K562 (cell line): ENCODE measurements around the gene TMEM179. TPM values are rescaled to one million over a fixed set of nuclear protein-coding genes. Genes with fewer than 3 reads are reported as not detected.

ENCODE experiments used
- ATAC-seq: fragments of 200-7000 bp; cut with Tn5 transposase; 3 replicates; pipeline ENCODE4 v1.9.1; 2020; ENCODE audit warnings: moderate library complexity
- BruUV-seq: library from RNA; stranded (reverse); fragments of 400-500 nt; replicated peaks from 2 replicates; lab custom pipeline; 2021; lab: Mats Ljungman, UMichigan
- CTCF ChIA-PET: fragments of 300-600 bp; formaldehyde crosslinking; extraction: SDS; loops from one replicate; lab custom pipeline; 2021; ENCODE audit warnings: low intra/inter-chr PET ratio; lab: Yijun Ruan, JAX
- POLR2A ChIA-PET: fragments of 300-600, 350-650 bp; sonication (Branson Sonifier 250); formaldehyde crosslinking; extraction: SDS; loops from one replicate; lab custom pipeline; 2021; ENCODE audit warnings: antibody characterized with exemption, inconsistent platforms; lab: Yijun Ruan, JAX
- DNase-seq, 4 experiments: peaks; one replicate each; pipeline versions ENCODE4 v3.0.0 to v3.0.0-alpha.2; 2011 to 2018; ENCODE audit warnings: low spot score in 3 of 4, mixed read lengths in 3 of 4; ENCODE audit errors: extremely low read depth in 1 of 4
- FAIRE-seq: peaks from 2 replicates; lab custom pipeline; 2011; peaks lifted over from hg19 to GRCh38; lab: Jason Lieb, UNC
- H2AFZ ChIP-seq: 2 replicates; pipeline ENCODE4 v1.6.0; 2011; ENCODE audit warnings: low read depth, low read length, control low read depth, inconsistent platforms
- H3K27ac ChIP-seq: fragments of 200-600 bp; 3 replicates; pipeline ENCODE4 v1.8.0; 2011; ENCODE audit warnings: low read depth, mild to moderate bottlenecking, control low read depth, inconsistent platforms, low read length, moderate library complexity, mixed read lengths; ENCODE audit errors: extremely low read depth
- H3K27me3 ChIP-seq, 2 experiments: fragments of 300-600 bp in 1 of 2; 2 replicates in 1 of 2; 3 replicates in 1 of 2; pipeline versions ENCODE4 v1.6.0 to v1.8.0; 2011; ENCODE audit warnings: inconsistent platforms in 2 of 2, low read length in 2 of 2, mild to moderate bottlenecking in 1 of 2, mixed read lengths in 1 of 2, moderate library complexity in 1 of 2; ENCODE audit not compliant: control insufficient read depth in 2 of 2, insufficient read depth in 2 of 2
- H3K36me3 ChIP-seq: fragments of 300-600 bp; 3 replicates; pipeline ENCODE4 v1.8.0; 2011; ENCODE audit warnings: mild to moderate bottlenecking, low read length, inconsistent platforms; ENCODE audit not compliant: control insufficient read depth, insufficient read depth
- H3K4me1 ChIP-seq, 2 experiments: fragments of 200-600 bp in 1 of 2; replicated peaks in 1 of 2; 2 replicates in 1 of 2; 3 replicates in 1 of 2; pipeline versions ENCODE4 v1.5.1 to v1.8.0; 2011; ENCODE audit warnings: inconsistent platforms in 2 of 2, low read length in 2 of 2, mild to moderate bottlenecking in 1 of 2, mixed read lengths in 1 of 2, moderate library complexity in 1 of 2; ENCODE audit not compliant: control insufficient read depth in 2 of 2, insufficient read depth in 2 of 2
- H3K4me2 ChIP-seq: 2 replicates; pipeline ENCODE4 v1.6.1; 2011; ENCODE audit warnings: low read length, control low read depth, inconsistent platforms, mixed read lengths; ENCODE audit not compliant: insufficient read depth
- H3K4me3 ChIP-seq: fragments of 200-600 bp; sonication (generic), shearing (Covaris generic); 2 replicates; pipeline ENCODE4 v1.5.1; 2016; ENCODE audit warnings: control low read depth, inconsistent platforms
- H3K79me2 ChIP-seq: fragments of 200-600 bp; 3 replicates; pipeline ENCODE4 v1.8.0; 2011; ENCODE audit warnings: low read length, inconsistent platforms; ENCODE audit not compliant: control insufficient read depth, insufficient read depth
- H3K9ac ChIP-seq, 2 experiments: 2 replicates each; pipeline versions ENCODE4 v1.6.0 to v1.6.1; 2011; ENCODE audit warnings: low read depth in 2 of 2, low read length in 2 of 2, control low read depth in 1 of 2, inconsistent platforms in 1 of 2, mild to moderate bottlenecking in 1 of 2, mixed read lengths in 1 of 2; ENCODE audit not compliant: insufficient read depth in 1 of 2
- H3K9me1 ChIP-seq: one replicate; pipeline ENCODE4 v1.6.0; 2011; ENCODE audit warnings: inconsistent platforms, mild to moderate bottlenecking, low read length, moderate library complexity; ENCODE audit not compliant: control insufficient read depth, insufficient read depth
- H3K9me3 ChIP-seq: replicated peaks from 2 replicates; pipeline ENCODE4 v1.5.1; 2011; ENCODE audit warnings: low read depth, low read length, inconsistent platforms; ENCODE audit not compliant: control insufficient read depth, insufficient read depth
- H4K20me1 ChIP-seq: replicated peaks from 2 replicates; pipeline ENCODE4 v1.6.1; 2011; ENCODE audit warnings: low read length, inconsistent platforms, mixed read lengths; ENCODE audit not compliant: control insufficient read depth, insufficient read depth
- EP400 ChIP-seq: fragments of 450-650 bp; IDR thresholded peaks from 2 replicates; pipeline ENCODE4 v1.6.1; 2017; ENCODE audit warnings: antibody characterized with exemption, mild to moderate bottlenecking, moderate library complexity
- HLTF ChIP-seq: fragments of 450-650 bp; IDR thresholded peaks from 2 replicates; pipeline ENCODE4 v1.6.1; 2016
- HNRNPK ChIP-seq: fragments of 200-400 bp; formaldehyde crosslinking; IDR thresholded peaks from one replicate; pipeline ENCODE4 v1.6.1; 2018; ENCODE audit warnings: mild to moderate bottlenecking, low read depth, low read length; ENCODE audit not compliant: poor library complexity, severe bottlenecking
- NELFE ChIP-seq: IDR thresholded peaks from 2 replicates; pipeline ENCODE4 v1.6.1; 2011; ENCODE audit warnings: mild to moderate bottlenecking; ENCODE audit not compliant: insufficient read depth, insufficient read length
- NRF1 ChIP-seq, 2 experiments: fragments of 450-650 bp; IDR thresholded peaks in 1 of 2; conservative IDR thresholded peaks in 1 of 2; 2 replicates each; pipeline ENCODE4 v1.6.1; 2014; ENCODE audit warnings: mild to moderate bottlenecking in 2 of 2
- RUNX1 ChIP-seq: sonication (generic); IDR thresholded peaks from 2 replicates; pipeline ENCODE4 v1.6.1; 2016; ENCODE audit warnings: antibody characterized with exemption, low read depth
- SAFB ChIP-seq: fragments of 200-400 bp; formaldehyde crosslinking; IDR thresholded peaks from 2 replicates; pipeline ENCODE4 v1.6.1; 2017; ENCODE audit warnings: low read depth, low read length, borderline replicate concordance
- SMAD2 ChIP-seq: fragments of 150-350 bp; IDR thresholded peaks from 2 replicates; pipeline ENCODE4 v1.6.1; 2014; ENCODE audit warnings: low read depth, mild to moderate bottlenecking, low read length
- SMC3 ChIP-seq: conservative IDR thresholded peaks from 2 replicates; pipeline ENCODE4 v1.6.1; 2011; ENCODE audit warnings: low read depth, low read length, improper control_type of control experiment; ENCODE audit not compliant: insufficient read depth
- STAG1 ChIP-seq: sonication (generic); formaldehyde crosslinking; IDR thresholded peaks from 2 replicates; pipeline ENCODE4 v1.5.0; 2020; ENCODE audit warnings: missing genetic modification reagents, borderline replicate concordance
- ZEB2 ChIP-seq: fragments of 450-650 bp; IDR thresholded peaks from 2 replicates; pipeline ENCODE4 v1.6.1; 2016
- ZNF431 ChIP-seq: sonication (generic); formaldehyde crosslinking; IDR thresholded peaks from 2 replicates; pipeline ENCODE4 v1.8.0; 2022; ENCODE audit warnings: mild to moderate bottlenecking, missing genetic modification reagents
- ZNF830 ChIP-seq: fragments of 250-450 bp; sonication (Bioruptor Pico); IDR thresholded peaks from 2 replicates; pipeline ENCODE4 v1.5.0; 2021; ENCODE audit warnings: mild to moderate bottlenecking
- WGBS: fragments of 100-300 bp; shearing (Covaris generic); methylation state at CpG from one replicate; pipeline ENCODE4 v1.1.6; 2016; ENCODE audit warnings: low coverage, mixed read lengths; ENCODE audit not compliant: insufficient coverage; ENCODE audit errors: missing lambda C conversion rate; 5-methylcytosine and 5-hydroxymethylcytosine counted together
- in situ Hi-C: fragments of 300-500 bp; cut with MboI; formaldehyde crosslinking; loops from 4 replicates; pipeline ENCODE4 v1.15.0; 2018; ENCODE audit warnings: inconsistent platforms, mixed read lengths
- intact Hi-C: fragments of 100-400 bp; cut with micrococcal nuclease; formaldehyde crosslinking; loops from 2 replicates; pipeline ENCODE4 v1.14.2; 2022
- polyA plus RNA-seq, 8 experiments: library from polyadenylated mRNA; depleted of rRNA in 4 of 8; stranded (reverse) in 5 of 8; unstranded in 3 of 8; fragments of >200 nt; fragmentation: Nextera tagmentation in 2 of 8; fragmentation: Illumina TruSeq in 1 of 8; extraction: Ambion mirVana in 2 of 8; extraction: Trizol in 1 of 8; gene quantifications; 2 replicates each; pipeline versions ENCODE4 v1.2.1 to v1.2.3, GENCODE V29; 2011 to 2014; ENCODE audit warnings: inconsistent platforms in 1 of 8, missing spikeins in 1 of 8
- total RNA-seq, 7 experiments: library from RNA; depleted of rRNA in 6 of 7; stranded (reverse); fragments of >200 nt in 6 of 7; fragmentation: Illumina TruSeq in 2 of 7; extraction: Trizol in 2 of 7; gene quantifications; 2 replicates each; pipeline versions ENCODE4 v1.2.1 to v1.2.3, GENCODE V29; 2011 to 2021; ENCODE audit warnings: low replicate concordance in 1 of 7
- TF ChIP-seq, protein P1 (sequence below): sonication (generic); formaldehyde crosslinking; IDR thresholded peaks from 2 replicates; pipeline ENCODE4 v1.8.1; 2023; ENCODE audit warnings: mild to moderate bottlenecking, missing genetic modification reagents, moderate library complexity

The TMEM179 gene
- total and polyA plus RNA-seq, 9 of the 15 experiments (the other 6 are each of a cell fraction or from before 2014, with no cell fraction given), result not detected

DNA sequence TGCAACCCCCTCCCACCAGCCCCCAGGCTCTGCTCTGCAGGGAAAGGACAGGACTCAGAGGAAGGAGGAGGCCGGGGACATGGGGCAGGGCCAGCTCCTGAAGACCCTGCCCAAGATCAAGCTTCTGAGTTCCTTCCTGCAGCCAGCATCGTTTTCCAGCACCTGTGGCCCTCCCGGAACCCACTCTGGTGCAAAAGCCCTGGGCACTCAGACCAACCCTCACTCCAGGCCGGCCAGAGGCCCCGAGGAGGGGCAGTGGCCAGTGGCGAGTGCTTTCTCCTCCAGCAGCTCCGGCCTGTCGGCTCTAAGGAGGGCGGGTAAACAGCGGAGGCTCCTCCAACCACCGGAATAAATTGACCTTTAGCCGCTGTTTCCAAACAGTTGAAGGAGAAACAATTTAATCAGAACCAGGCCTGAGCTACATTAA lies 10.8 kb downstream of the TMEM179 start:
- Histone ChIP-seq H3K9me3 (no peaks in the 10 kb centered on the region), H3K9ac (no peak overlapping the region), H3K27ac (no peak overlapping the region), H3K4me2 (no peak overlapping the region), H3K36me3 (no peaks in the 10 kb centered on the region), H3K79me2 (no peaks in the 10 kb centered on the region), H3K4me3 (no peak overlapping the region), H3K9me1 (no peaks in the 10 kb centered on the region), H4K20me1 (peaks cover 9% of the 10 kb centered on the region; the same call in 1 of the 2 replicates), H3K4me1 (peaks cover 0 to 4% of the 10 kb centered on the region in 2 experiments; a peak in 1 of 5 replicates), H2AFZ (no peak overlapping the region), H3K27me3 (peaks cover 8 to 21% of the 10 kb centered on the region in 2 experiments; a peak in 3 of 5 replicates)
- BruUV-seq, result no TSS peak
- TF ChIP-seq HNRNPK (no peak), EP400 (no peak), SAFB (no peak), NRF1 (conservative IDR thresholded peaks at IDR 0.05 in 1 of 2, IDR thresholded peaks at IDR 0.05 in 1 of 2) (no peak), ZNF830 (CRISPR knock-in tag) (no peak), ZNF431 (CRISPR knock-in tag) (no peak), STAG1 (CRISPR knock-in tag) (no peak), HLTF (no peak), ZEB2 (no peak), NELFE (no peak), RUNX1 (no peak), SMC3 (no peak), SMAD2 (no peak)
- TF ChIP-seq, protein P1, sequence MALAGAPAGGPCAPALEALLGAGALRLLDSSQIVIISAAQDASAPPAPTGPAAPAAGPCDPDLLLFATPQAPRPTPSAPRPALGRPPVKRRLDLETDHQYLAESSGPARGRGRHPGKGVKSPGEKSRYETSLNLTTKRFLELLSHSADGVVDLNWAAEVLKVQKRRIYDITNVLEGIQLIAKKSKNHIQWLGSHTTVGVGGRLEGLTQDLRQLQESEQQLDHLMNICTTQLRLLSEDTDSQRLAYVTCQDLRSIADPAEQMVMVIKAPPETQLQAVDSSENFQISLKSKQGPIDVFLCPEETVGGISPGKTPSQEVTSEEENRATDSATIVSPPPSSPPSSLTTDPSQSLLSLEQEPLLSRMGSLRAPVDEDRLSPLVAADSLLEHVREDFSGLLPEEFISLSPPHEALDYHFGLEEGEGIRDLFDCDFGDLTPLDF (CRISPR knock-in tag), result no peak
- ATAC-seq (no peak), DNase-seq (no peak), FAIRE-seq (no peak)
- POLR2A ChIA-PET, result no interaction called here
- WGBS, result 4% methylated on average over 9 of the region's 12 CpGs
- intact Hi-C loops (no loop called here), in situ Hi-C loops (no loop called here)
- CTCF ChIA-PET, result no interaction called here
